Immature natural killer cell (primary cell): Measurements from ENCODE around the gene PPP2R3B. TPM values are rescaled to one million over a fixed set of nuclear protein-coding genes. Genes with fewer than 3 reads are reported as not detected.

Experiments used
- DNase-seq, 3 donors: peaks; one replicate each; pipeline ENCODE4 v3.0.0; 2022; ENCODE audit warnings: mixed read lengths in 1 of 3
- H3K27ac Mint-ChIP-seq, 6 donors: one replicate each; pipeline ENCODE4 v1.8.0; 2020; ENCODE audit warnings: mixed read lengths in 6 of 6, mild to moderate bottlenecking in 5 of 6, inconsistent platforms in 4 of 6, moderate library complexity in 3 of 6
- H3K27me3 Mint-ChIP-seq, 3 donors: one replicate each; pipeline ENCODE4 v1.8.0; 2020 to 2021; ENCODE audit warnings: low read depth in 3 of 3, mild to moderate bottlenecking in 3 of 3, mixed read lengths in 3 of 3, moderate library complexity in 3 of 3, inconsistent platforms in 1 of 3
- H3K36me3 Mint-ChIP-seq, 3 donors: one replicate each; pipeline ENCODE4 v1.8.0; 2020; ENCODE audit warnings: mixed read lengths in 3 of 3, inconsistent platforms in 2 of 3, mild to moderate bottlenecking in 2 of 3
- H3K4me1 Mint-ChIP-seq, 2 donors: one replicate each; pipeline ENCODE4 v1.8.0; 2020; ENCODE audit warnings: inconsistent platforms in 2 of 2, mild to moderate bottlenecking in 2 of 2, mixed read lengths in 2 of 2, moderate library complexity in 1 of 2
- H3K4me3 Mint-ChIP-seq, 5 donors: one replicate each; pipeline ENCODE4 v1.8.0; 2020; ENCODE audit warnings: mild to moderate bottlenecking in 5 of 5, mixed read lengths in 5 of 5, inconsistent platforms in 3 of 5, moderate library complexity in 3 of 5
- H3K9me3 Mint-ChIP-seq, 6 donors: one replicate each; pipeline ENCODE4 v1.8.0; 2020; ENCODE audit warnings: mild to moderate bottlenecking in 6 of 6, mixed read lengths in 6 of 6, inconsistent platforms in 4 of 6, moderate library complexity in 3 of 6
- polyA plus RNA-seq, 3 donors: library from polyadenylated mRNA; unstranded; fragments of 300-500 nt; fragmentation: Illumina TruSeq; gene quantifications; one replicate each; pipeline ENCODE4 v1.2.3, GENCODE V29; 2021

The PPP2R3B gene
- polyA plus RNA-seq, 3 donors from 2014 or later, result 2.8 to 5.1 (median 4.2) TPM

DNA sequence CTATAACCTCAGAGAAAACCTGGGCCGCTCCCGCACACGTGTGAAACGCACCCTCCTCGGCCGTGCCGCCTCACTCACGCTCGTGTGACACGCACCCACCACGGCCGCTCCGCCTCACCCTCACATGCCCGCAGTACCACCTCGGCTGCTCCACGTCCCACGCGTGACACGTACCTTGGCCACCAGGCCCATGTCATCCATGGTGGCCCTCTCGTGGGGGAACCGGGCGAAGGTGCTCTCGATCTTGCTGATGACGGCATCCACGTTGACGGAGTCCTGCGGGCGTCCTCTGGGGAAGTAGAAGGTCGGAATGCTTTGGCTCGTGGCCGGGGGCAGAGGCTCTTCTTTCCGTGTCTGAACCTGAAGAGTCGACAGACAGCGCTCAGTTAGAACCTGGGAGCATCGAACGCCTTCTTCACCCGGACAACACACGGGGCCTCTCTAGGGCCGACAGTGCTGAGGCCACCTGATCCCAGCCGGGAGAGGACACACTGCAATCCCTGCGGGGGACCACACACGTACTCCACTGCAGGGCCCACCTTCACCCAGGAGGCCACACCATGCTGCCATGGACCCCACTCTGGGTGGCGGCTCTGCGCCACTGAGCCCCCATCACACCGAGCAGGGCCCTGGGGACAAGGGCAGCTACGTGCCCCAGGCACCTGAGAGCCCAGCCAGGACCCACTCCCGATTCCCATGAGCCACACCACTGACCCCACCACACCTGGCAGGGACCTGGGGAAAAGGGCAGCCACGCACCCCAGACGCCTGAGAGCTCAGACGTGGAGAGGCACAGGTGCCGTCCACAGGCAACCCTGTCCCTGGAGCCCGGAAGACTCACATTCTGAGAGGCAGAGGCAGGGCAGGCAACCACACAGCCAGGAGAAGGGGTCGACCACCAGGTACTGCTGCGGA, 25.2 kb downstream of the PPP2R3B start:
- DNase-seq, result no peak
- no peak overlapping the region for H3K27ac Mint-ChIP-seq
- H3K36me3 Mint-ChIP-seq, result peaks cover 19 to 33% (median 21%) of the 10 kb centered on the region in 3 donors
- H3K27me3 Mint-ChIP-seq, result peaks cover 0 to 4% (median 1%) of the 10 kb centered on the region in 3 donors
- H3K4me3 Mint-ChIP-seq, result no peak overlapping the region
- H3K4me1 Mint-ChIP-seq, result peaks cover 13 to 14% of the 10 kb centered on the region in 2 donors
- H3K9me3 Mint-ChIP-seq, result peaks cover 0 to 22% (median 5%) of the 10 kb centered on the region in 6 donors

DNA sequence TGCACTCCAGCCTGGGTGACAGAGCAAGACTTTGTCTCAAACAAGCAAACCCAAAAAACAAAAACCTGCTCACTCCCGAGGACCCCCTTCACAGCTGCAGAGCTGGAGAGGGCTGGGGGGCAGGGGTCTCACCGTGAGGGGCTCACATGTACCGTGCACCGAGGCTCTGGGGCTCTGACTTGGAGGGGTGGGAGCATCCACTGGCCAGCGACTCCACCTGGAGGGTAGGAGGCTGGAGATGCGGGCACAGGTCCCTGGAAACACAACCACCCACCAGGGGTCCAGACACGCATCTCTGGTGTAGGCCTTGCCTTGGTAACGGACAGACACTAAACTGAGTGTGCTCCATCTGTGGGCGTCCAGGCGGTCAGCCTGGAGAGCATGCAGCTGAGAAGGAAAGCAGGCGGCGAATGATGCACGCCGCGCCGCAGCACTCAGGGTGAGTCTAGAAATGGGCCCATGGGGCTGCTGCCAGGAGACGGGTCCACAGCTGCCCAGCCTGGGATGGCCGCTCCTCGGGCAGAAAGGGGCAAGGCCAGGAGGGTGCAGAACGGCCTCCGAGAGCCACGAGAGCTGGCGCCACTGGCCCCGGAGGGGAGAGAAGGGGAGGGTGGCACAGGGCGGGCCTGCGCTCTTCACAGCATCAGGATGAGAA, 26.1 kb downstream of the PPP2R3B start:
- H3K4me3 Mint-ChIP-seq, result no peak overlapping the region
- peaks cover 0 to 4% (median 1%) of the 10 kb centered on the region in 3 donors for H3K27me3 Mint-ChIP-seq
- H3K36me3 Mint-ChIP-seq, result peaks cover 19 to 33% (median 22%) of the 10 kb centered on the region in 3 donors
- no peak overlapping the region for H3K27ac Mint-ChIP-seq
- DNase-seq, result no peak
- peaks cover 15 to 18% of the 10 kb centered on the region in 2 donors for H3K4me1 Mint-ChIP-seq
- peaks cover 0 to 22% (median 5%) of the 10 kb centered on the region in 6 donors for H3K9me3 Mint-ChIP-seq

DNA sequence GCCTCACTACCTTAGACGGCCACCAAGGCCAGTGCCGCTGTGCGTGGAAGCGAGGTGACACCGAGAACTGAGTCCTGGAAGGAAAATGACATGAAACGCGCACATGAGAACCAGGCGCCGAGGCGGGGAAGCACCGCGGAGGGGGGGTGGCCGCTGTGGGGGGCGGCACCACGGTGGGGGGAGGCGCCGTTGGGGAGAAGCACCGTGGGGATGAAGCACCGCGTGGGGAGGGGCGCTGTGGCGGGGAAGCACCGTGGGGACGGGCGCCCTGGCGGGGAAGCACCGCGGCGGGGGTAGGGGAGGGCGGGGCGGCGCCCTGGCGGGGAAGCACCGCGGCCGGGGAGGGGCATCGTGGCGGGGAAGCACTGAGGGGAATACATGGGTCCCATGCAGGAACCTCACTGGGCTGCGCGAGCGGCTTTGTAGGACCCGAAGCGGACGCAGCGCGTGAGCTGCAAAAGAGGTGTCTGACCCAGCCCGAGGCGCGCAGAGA, 28.0 kb downstream of the PPP2R3B start:
- Mint-ChIP-seq H3K9me3 (peaks cover 0 to 22% (median 5%) of the 10 kb centered on the region in 6 donors), H3K27ac (no peak overlapping the region), H3K27me3 (peaks cover 0 to 4% (median 1%) of the 10 kb centered on the region in 3 donors), H3K4me3 (no peak overlapping the region), H3K36me3 (peaks cover 19 to 33% (median 22%) of the 10 kb centered on the region in 3 donors), H3K4me1 (peaks cover 15 to 18% of the 10 kb centered on the region in 2 donors)
- no peak for DNase-seq

DNA sequence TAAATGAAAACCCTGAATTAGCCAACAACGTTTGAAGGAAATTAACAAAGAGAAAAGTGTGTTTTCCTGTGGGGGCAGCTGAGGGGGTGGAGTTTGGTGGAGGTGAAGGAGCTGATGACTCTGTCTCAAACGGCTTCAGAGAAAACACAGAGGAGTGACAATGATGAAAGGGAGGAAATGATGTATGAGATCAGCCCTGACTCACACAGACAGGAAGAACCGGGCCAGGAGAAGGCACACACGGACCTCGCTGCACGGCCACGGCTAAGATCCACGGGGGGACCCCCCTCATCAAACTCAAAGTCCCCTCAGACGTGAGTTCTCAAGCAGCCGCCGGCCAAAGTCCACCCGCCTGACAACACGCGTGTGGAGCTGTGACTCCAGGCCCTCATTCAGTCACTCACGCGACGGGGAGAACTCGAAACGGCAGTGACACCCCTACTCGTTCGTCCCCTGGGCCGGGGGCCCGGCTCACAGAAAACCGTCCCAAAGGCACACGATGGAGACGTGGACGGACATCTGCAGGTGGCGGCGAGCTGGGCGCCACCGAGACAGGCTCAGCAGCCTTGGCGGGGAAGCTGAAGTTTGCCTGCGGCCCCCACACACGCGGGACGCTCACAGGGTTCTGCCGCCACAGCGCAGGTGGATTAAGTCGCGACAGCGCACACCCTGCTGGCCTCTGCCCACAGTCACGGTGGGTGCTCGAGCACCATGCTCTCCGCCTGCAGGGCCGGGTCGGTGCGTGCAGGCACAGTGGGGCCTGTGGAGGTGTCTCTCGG, 28.8 kb downstream of the PPP2R3B start:
- peak overlapping the region in 2 of 6 donors; percentile 12 to 47 for H3K27ac Mint-ChIP-seq
- H3K9me3 Mint-ChIP-seq, result peaks cover 0 to 22% (median 5%) of the 10 kb centered on the region in 6 donors
- H3K4me3 Mint-ChIP-seq, result peak overlapping the region in 1 of 5 donors; percentile 10
- H3K4me1 Mint-ChIP-seq, result peaks cover 15 to 16% of the 10 kb centered on the region in 2 donors
- H3K27me3 Mint-ChIP-seq, result peaks cover 0 to 3% (median 1%) of the 10 kb centered on the region in 3 donors
- no peak for DNase-seq
- peaks cover 19 to 33% (median 22%) of the 10 kb centered on the region in 3 donors for H3K36me3 Mint-ChIP-seq

DNA sequence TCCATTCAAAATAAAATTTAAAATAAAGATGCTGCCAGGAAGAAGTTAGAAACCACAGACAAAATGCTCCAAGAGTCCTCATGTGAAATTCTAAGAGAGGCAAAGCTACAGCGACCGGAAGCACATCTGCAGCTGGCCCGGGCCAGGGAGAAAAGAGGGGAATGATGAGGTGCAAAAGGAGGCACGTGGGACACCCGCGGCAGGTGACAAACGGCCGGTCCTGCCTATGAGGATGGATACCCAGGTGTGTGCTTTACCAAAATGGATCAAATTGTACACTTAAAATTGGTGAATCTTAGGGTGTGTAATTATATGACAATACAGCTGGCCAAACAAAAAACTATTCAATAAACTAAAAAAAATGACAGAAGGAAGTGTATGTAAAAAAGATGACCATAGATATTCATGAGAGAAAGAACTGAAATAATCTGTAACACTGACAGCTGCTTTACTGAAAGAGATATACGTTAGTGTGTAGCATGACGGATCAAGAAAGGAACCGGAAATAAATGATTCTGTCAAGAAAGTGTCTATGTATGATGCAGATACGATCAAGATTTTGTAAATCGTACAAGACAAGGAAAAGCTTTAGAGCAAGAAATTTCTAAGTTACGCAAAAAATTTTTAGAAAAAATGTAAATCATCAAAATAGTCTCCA, 29.5 kb downstream of the PPP2R3B start:
- Mint-ChIP-seq H3K27ac (peak overlapping the region in 5 of 6 donors; percentile 10 to 62 (median 12)), H3K4me1 (peaks cover 15 to 16% of the 10 kb centered on the region in 2 donors), H3K4me3 (peak overlapping the region in 1 of 5 donors; percentile 45), H3K9me3 (peaks cover 0 to 20% (median 5%) of the 10 kb centered on the region in 6 donors), H3K27me3 (peaks cover 0 to 3% (median 1%) of the 10 kb centered on the region in 3 donors), H3K36me3 (peaks cover 17 to 30% (median 19%) of the 10 kb centered on the region in 3 donors)
- no peak for DNase-seq

DNA sequence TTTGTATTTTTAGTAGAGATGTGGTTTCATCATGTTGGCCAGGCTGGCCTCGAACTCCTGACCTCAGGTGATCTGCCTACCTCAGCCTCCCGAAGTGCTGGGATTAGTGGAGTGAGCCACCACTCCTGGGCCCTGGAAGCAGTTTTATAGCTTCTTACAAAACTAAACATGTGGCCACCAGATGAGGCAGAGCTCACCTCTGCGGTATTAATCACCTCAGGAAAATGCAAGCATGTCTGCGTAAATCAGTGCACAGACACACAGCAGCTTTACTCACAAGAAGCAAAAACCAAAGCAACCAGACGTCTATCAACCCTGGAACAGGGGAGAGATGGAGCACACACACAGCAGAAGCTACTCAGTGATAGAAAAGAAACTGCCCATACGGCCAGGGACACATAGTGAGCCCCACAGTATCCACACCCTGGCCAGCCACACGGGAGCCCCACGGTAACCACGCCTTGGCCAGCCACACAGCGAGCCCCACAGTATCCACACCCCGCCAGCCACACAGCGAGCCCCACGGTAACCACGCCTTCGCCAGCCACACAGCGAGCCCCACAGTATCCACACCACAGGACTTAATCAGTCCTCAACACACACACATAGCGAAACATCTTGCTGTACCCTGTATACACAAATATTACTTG, 30.2 kb downstream of the PPP2R3B start:
- Mint-ChIP-seq H3K27ac (peak overlapping the region in 4 of 6 donors; percentile 12 to 62 (median 34)), H3K4me1 (peaks cover 15 to 16% of the 10 kb centered on the region in 2 donors), H3K27me3 (peaks cover 0 to 3% (median 1%) of the 10 kb centered on the region in 3 donors), H3K4me3 (peak overlapping the region in 2 of 5 donors; percentile 25 to 45), H3K36me3 (peaks cover 16 to 26% (median 17%) of the 10 kb centered on the region in 3 donors), H3K9me3 (peaks cover 0 to 19% (median 4%) of the 10 kb centered on the region in 6 donors)
- no peak for DNase-seq

DNA sequence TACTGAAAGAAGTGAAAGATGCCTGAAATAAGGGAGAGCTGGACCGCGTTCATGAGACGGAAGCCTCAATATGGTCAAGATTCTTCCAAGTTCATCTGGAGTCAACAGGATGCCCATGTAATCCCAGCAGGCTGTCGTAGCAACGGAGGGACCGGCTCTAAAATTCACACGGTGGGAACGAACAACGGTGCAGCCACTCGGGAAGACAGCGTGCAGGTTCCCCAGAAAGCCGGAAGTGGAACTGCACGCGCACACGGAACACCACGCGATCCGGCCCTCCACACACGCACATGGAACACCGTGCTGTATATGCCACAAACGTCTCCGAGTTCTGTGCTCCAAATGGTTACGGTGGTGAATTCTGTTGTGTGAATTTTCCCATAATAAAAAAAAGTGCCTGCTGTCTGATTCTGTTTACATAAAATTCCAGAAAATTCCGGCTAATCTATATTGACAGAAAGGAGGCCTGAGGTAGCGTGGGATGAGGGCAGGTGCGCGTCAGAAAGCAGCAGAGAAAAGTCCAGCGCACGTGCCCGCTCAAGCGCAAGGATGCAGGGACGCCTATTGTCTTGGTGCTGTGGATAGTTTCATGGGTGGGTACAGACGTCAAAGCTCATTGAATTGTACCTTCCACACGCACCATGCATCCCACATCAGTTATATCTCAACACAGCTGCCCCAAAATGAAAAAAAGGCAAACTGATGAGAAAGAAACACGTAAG, 31.2 kb downstream of the PPP2R3B start:
- Mint-ChIP-seq H3K27ac (peak overlapping the region in 1 of 6 donors; percentile 19), H3K4me3 (no peak overlapping the region), H3K4me1 (peaks cover 15 to 16% of the 10 kb centered on the region in 2 donors), H3K36me3 (peaks cover 13 to 22% (median 16%) of the 10 kb centered on the region in 3 donors), H3K27me3 (peaks cover 0 to 3% (median 0%) of the 10 kb centered on the region in 3 donors), H3K9me3 (peaks cover 0 to 19% (median 2%) of the 10 kb centered on the region in 6 donors)
- no peak for DNase-seq

DNA sequence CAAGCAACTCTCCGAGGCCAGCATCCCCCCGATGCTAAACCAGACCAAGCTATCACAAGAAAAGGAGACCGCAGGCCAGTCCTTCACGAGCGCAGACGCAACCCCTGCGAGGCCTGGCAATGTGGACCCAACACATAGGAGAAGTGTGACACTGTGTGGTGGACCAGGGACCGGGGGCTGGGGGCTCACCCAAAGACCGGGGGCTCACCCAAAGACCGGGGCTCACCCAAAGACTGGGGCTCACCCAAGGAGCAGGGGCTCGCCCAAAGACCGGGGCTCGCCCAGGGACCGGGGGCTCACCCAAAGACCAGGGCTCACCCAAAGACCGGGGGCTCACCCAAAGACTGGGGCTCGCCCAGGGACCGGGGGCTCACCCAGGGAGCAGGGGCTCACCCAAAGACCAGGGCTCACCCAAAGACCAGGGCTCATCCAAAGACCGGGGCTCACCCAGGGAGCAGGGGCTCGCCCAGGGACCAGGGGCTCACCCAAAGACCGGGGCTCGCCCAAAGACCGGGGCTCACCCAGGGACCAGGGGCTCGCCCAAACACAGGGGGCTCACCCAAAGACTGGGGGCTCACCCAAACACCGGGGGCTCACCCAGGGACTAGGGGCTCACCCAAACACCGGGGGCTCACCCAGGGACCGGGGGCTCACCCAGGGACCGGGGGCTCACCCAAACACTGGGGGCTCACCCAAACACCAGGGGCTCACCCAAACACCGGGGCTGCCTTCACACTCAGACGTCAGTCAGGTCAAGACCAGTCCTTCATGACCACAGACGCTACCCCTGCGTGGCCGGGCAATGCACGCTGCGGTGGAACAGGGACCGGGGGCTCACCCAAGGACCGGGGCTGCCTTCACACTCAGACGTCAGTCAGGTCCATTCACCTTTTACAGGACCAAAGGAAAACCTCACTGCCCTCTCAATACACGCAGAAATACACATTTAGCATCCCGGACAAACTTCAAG, 32.9 kb downstream of the PPP2R3B start:
- Mint-ChIP-seq H3K9me3 (peaks cover 0 to 7% (median under 1%) of the 10 kb centered on the region in 6 donors), H3K27me3 (peaks cover 0 to 3% (median 0%) of the 10 kb centered on the region in 3 donors), H3K27ac (no peak overlapping the region), H3K4me3 (no peak overlapping the region), H3K36me3 (peaks cover 8 to 13% (median 11%) of the 10 kb centered on the region in 3 donors), H3K4me1 (peaks cover 15 to 16% of the 10 kb centered on the region in 2 donors)
- DNase-seq, result no peak

DNA sequence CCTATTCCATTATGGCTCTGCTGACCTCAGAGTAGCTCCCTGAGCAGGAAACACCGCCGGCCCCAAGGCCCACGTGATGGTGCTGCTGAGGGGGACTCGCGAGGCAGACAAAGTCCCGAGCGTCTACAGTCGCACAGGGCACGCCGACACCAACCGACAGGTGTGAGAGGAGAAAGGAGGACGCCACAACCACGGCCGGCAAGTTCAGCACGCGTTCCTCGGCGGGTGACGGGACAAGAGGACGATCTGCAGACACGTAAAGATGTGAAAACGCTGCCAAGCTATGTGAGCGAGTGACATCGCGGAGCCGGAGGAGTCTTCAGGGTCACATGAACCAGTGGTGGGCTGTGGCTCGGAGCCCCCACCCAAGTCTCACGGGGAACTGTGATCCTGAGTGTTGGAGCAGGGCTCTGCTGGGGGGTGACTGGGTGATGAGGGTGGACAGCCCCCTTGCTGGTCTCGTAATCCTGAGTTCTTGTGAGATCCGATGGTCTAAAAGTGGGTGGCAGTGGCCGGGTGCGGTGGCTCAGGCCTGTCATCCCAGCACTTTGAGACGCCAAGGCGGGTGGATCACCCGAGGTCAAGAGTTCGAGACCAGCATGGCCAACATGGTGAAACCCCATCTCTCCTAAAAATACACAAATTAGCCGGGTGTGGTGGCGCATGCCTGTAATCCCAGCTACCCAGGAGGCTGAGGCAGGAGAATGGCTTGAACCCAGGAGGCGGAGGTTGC, 34.0 kb downstream of the PPP2R3B start:
- H3K9me3 Mint-ChIP-seq, result peaks cover 0 to 7% (median under 1%) of the 10 kb centered on the region in 6 donors
- peaks cover 0 to 3% (median 0%) of the 10 kb centered on the region in 3 donors for H3K27me3 Mint-ChIP-seq
- H3K36me3 Mint-ChIP-seq, result peaks cover 8 to 13% (median 11%) of the 10 kb centered on the region in 3 donors
- H3K27ac Mint-ChIP-seq, result no peak overlapping the region
- no peak overlapping the region for H3K4me3 Mint-ChIP-seq
- DNase-seq, result no peak
- H3K4me1 Mint-ChIP-seq, result peaks cover 15 to 16% of the 10 kb centered on the region in 2 donors

DNA sequence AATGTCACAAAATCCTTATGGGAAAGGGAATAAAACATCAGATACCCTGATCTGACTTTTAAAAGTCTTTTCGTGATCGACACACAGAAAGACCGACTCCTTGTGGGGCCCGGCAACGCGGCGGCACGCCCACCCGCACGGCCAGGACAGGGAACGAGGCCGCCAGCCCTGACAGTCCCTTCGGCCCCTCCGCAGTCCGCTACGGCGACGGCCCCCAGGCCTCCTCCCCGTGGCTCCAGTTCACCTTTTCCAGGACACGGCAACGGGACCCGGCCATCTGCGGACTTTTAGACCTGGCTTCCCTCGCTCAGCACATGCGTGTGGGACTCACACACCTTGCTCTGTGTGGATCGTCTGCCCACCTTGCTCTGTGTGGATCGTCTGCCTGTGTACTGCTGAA, 34.5 kb downstream of the PPP2R3B start:
- Mint-ChIP-seq H3K4me3 (no peak overlapping the region), H3K27me3 (no peaks in the 10 kb centered on the region), H3K9me3 (peaks cover 0 to 2% (median 0%) of the 10 kb centered on the region in 6 donors), H3K4me1 (peaks cover 9 to 11% of the 10 kb centered on the region in 2 donors), H3K27ac (no peak overlapping the region), H3K36me3 (peaks cover 2 to 8% (median 5%) of the 10 kb centered on the region in 3 donors)
- no peak for DNase-seq
